Fibroblast of peridontal ligament (primary cell): ENCODE results near the gene TSPAN14.
A peak's percentile ranks its signal among the peaks of the same experiment; 100 is the strongest.
"Not testable (repeated sequence)": the region's sequence is repeated elsewhere in the genome, so short reads cannot be mapped to it uniquely, and the experiment has no call there.

ENCODE experiments used
- DNase-seq: peaks from one replicate; pipeline ENCODE4 v3.0.0-alpha.2; 2010; ENCODE audit errors: extremely low read depth

TSPAN14 gene

DNA sequence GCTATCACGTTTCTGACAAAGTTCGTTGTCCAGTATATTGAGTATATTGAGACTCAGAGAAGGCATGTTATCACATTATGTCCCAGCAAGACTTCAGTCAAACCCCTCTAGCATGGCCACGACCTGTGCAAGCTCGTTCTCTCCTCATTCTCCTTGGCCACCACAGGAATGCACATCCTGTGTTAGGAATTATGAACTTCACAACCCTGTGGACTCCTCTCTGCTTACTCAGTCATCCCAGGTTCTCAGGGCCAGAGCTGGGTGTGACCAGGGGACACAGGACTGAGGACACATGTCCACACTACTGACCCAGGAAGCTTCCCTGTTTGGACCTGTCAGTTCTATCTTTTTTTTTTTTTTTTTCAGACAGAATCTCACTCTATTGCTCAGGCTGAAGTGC, 87.9 kb downstream of the TSPAN14 start:
- no peak for DNase-seq

DNA sequence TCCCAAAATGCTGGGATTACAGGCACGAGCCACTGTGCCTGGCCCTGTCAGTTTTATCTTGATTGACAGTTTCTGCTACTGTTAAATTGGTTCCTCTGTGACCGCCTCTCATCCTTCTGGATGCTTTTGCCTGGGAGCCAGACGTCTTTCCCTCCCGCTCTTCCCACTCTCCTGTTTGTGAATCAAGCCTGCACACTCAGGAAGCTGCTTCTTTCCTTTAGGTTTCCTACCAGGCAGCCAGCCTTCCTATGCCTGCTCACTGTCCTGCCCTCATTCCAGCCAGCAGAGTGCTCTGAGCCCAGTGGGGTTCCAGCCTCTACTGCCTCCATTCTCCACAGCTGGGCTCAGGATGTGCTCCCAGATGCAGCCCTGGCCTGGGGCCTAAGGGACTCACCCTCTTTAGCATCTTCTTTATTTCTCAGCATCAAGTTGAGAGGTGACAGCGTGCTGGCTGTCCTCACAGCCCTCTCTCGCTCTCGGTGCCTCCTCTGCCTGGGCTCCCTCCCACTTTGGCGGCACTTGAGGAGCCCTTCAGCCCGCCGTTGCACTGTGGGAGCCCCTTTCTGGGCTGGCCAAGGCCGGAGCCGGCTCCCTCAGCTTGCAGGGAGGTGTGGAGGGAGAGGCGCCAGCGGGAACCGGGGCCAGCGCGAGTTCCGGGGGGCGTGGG, 88.7 kb downstream of the TSPAN14 start:
- DNase-seq: no peak

DNA sequence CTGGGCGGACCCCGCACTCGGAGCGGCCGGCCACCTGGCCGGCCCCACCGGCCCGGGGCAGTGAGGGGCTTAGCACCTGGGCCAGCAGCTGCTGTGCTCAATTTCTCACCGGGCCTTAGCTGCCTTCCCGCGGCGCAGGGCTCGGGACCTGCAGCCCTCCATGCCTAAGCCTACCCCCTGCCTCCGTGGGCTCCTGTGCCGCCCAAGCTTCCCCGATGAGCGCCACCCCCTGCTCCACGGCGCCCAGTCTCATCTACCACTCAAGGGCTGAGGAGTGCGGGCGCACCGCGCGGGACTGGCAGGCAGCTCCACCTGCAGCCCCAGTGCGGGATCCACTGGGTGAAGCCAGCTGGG, 89.2 kb downstream of the TSPAN14 start:
- DNase-seq: not testable (repeated sequence)

DNA sequence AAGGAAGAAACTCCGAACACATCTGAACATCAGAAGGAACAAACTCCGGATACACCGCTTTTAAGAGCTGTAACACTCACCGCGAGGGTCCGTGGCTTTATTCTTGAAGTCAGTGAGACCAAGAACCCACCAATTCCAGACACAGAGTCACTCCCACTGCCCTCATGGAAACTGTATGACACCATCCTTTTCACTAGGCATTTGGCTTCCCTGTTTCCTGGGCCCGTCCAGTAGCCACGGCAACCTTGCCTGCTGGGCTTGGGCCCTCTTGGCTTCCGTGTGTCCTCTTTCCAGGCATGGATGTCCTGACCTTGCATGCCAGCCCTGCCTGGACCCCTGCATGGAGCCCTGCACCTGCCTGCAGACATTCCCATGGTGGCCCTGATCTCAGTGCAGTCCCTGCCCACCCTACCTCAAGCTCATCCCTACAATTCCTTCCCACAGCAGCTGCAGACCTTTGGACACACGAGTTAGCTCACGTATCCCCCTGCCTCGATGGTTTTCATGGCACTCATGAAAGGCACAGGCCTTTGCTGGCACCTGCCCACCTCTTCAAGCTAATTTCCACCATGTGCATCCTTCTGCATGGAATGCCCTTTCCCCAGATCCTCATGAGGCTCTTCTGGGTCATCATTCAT, 90.3 kb downstream of the TSPAN14 start:
- no peak for DNase-seq

DNA sequence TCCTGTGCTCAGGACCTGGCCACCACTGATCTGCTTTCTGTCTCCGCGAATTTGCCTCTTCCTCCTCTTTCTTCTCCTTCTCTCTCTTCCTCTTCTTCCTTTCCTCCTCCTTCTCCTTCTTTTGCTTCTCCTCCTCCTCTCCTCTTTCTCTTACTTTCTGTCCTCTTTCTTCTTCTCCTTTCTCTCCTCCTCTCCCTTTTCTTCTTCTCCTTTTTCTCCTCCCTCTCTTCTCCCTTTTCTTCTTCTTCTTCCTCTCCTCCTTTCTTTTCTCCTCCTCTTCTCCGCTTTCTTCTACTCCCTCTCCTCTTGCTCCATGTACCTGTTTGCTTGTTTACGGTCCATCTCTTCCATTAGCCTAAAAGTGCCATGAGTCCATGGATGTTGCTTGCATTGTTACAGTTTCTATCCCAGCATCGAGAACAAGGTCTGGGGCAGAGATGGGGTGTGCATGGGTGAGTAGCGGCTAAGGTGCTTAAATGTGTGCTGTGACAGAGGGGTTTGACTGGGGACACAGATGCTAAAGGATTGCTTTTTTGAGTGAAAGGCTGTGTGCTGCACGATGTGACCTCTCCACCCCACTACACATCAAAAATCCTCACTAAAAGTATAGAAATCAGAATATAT, 91.3 kb downstream of the TSPAN14 start:
- DNase-seq: no peak

DNA sequence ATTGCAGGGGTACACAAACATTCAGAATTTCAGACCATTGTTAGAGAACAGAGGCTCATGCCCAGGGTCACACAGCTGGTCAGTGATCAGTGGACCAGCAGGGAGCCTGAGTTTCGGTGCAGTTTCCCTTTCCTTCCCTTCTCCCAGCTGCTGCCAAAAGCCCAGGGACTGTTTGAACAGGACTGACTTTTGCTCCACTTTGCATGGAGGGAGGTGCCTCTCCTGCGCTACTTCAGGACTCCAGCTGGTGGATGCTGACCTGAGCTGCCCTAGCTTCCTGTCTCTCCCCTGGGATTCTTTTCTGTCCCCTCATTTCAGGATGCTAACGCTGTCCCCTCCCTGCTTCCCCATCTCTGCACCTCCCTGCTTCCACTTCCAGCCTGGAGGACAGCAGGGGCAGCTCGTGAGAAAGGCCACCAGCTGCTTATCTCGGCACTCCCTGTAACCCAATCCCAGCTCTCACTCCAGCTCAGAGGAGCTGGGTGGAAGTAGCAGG, 98.1 kb downstream of the TSPAN14 start:
- DNase-seq: no peak

DNA sequence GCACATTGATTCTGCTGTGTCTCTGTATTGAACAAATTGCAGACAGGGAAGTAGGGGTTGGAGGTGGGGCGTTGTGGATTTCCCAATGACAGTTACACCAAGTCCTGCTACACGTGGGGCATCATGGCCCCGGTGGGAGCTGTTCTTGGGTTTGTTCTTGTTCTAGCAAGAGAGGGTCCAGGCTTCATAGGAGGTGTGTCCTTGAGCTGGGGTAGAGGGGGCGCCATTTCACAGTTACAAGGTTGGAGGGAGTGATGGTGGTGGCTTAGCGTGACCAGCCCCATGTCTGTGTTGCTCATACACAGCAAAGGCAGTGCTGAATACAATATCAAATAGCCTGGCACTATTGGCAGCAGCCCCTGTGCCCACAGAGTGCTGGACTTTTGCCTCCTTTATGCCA, 99.3 kb downstream of the TSPAN14 start:
- DNase-seq: no peak

DNA sequence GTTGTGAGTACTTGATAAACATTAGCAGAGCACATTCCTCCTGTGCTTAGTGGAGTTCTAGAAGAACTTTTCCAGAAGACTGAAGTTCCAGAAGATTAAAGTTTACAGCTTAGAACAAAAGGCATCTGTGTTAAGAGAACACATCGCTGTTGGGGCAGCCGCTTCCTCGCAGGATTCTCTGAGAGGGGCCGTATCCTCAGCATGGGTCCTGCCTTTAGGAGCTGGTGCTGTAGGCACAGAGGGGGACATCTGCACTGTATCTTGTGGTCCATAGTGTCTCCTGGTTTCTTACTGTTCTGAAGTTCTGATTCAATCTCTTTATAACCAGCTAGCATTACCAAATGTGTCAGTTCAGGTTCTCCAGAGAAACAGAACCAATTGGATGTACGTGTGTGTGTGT, 99.9 kb downstream of the TSPAN14 start:
- DNase-seq: no peak

DNA sequence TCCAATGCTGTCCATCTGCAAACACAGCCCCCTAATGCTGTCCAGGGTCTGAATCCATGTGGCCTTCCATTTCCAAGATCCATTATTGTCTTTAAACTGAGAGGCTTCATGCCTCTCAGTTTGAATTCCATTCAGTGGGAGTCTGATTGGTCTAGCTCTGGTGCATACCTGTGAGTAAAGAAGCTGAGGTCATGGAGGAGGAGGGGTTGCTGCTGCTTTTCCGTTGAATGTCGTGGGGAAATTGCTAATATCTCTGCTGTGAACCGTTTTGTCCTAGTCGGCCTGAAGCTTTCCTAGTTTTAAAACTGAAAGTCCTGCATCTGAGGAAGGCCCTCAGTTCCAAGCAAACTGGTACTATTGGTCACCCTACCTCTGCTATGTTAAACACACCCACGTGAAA, 101.3 kb downstream of the TSPAN14 start:
- DNase-seq: no peak

DNA sequence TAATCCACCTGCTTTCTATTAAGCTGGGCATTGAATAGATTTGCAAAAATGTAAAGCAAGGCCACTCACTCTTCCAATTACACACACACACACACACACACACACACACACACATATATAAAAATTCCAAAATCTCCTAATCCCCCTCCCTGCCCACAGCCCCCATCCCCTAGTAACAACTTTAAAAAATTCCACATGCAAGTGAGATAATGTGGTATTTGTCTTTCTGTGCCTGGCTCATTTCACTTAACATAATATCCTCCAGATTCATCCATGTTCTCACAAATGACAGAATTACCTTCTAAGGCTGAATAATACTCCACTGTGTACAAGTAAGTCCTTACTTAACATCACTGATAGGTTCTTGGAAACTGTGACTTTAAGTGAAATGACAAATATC, 107.8 kb downstream of the TSPAN14 start:
- DNase-seq: peak; percentile 4

DNA sequence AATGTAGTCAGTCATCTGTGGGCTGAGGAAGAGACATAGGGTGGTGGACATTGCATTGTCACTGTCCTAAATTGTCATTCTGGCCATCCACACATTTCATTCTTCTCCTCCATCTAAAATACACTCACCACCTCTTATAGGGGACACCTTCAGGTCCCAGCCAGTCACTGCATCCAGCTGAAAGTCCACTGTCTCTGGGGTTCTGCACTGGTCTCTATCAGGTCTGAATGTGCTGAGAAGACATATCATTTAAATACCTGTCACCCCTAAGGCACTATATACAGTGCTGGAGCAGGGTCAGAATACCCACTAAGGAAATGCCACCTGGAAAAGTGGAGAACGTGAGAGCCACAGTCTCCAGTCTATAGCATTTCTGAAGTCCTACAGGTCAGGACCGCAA, 113.2 kb downstream of the TSPAN14 start:
- DNase-seq: no peak

DNA sequence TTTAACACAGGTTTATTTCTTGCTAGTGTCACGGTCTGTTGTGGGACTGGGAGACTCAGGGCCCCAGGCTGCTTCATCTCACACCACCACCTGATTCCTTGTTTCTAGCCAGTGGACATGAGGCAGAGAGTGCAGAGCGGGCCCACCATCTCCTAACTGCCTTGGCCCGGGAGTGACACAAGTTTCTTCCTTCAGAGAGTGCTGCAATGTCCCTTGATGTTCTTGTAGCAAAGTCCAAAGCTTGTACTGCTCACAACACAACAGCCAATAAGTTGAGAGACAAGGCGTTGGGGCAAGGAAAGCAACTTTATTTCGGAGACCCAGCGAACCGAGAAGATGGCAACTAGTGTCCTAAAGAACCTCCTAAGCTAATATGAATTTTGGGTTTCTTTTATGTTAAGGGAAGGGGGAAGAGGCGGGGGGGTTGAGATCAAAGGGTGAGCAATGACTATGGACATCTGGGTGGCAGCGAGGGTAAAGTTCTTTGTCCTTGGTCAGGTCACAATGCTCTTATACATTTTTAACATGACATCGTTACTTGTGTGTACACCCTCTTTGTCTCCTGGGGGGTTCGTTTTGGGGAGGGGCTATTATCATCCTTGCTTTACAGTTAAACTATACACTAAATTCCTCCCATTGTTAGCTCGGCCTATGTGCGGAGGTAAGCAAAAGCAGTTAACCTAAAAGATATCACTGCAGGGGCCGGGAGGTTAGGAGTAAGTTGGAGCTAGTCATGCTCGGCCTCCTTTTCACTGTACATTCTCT, 115.2 kb downstream of the TSPAN14 start:
- DNase-seq: no peak

DNA sequence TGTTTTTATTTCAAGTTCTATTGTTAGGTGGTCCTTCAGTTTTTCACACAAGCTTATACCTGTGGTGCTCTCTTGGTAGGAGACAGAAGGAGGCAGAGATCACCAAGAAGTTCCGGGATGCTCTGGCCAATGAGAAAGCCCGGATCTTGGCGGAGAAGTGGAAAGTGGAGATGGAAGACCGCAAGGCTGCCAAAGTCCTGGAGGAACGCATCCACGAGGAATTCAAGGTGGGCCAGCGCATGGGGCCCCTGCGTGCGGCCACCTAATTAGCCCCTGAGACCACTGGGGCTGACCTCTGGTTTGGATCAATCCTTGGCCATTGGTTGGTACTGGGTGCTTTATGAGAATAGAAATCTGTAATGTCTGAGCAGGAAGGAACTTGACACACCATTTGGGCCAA, 117.2 kb downstream of the TSPAN14 start:
- DNase-seq: no peak

DNA sequence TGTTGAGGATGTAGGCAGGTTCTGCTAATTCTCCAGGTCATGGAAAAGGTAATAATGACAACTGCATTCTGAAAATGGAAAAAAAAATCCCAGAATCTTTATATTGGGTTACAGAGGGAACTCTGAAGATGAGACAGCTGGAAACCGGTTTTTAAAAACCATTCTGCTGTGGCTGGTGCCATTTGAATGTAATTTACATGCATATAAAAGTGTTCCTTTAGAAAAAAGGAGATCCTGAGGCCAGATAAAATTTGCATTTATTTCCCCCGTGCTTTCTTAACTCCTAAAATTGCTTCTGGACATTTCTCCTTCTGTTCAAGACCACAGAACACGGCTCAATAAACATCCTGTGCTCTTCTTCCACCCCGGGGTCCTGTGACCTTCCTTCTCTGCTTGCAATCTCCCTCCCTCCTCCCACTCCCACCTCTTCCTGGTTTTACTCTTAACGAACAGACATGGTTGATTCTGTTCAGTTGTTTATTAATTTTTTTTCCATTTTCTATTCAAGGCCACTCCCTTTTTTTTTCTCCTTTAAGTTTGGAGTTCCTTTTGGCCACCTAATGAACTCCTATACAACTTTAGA, 125.2 kb downstream of the TSPAN14 start:
- DNase-seq: no peak

DNA sequence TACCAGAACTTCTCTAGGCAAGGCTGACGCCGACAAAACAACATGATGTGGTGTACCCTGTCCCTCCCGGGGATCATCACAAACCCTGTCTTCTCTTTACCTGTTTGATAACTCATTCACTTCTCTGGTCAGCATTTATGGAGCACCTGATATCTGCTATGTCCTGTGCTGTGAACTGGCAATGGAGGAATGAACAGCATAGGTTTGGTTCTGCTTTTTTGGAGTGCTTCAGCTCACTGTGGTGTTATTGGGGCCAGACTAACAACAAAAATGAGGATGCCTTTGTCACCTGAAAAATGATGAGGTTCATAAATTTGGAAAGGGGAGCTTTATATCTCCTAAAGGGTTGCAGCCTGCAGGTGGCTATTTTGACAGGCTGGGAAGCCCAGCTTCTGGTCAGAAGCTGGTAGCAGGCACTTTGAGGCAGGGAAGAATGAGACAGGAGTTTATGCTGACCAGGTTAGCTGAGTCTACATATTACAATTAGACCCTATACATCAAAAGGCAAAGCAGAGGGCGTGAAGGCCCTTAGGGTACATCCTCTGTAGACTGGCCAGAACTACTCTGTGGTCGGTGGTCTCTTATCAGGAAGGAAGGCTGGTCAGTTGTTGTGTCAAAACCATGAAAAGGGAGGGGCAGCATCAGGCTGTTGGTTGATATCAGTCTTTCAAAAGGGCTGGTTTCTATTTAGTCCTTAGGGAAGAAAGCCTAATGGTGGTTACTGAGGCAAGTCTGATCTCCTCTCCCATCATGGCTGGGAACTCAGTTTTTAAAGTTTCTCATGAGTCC, 125.9 kb downstream of the TSPAN14 start:
- no peak for DNase-seq

DNA sequence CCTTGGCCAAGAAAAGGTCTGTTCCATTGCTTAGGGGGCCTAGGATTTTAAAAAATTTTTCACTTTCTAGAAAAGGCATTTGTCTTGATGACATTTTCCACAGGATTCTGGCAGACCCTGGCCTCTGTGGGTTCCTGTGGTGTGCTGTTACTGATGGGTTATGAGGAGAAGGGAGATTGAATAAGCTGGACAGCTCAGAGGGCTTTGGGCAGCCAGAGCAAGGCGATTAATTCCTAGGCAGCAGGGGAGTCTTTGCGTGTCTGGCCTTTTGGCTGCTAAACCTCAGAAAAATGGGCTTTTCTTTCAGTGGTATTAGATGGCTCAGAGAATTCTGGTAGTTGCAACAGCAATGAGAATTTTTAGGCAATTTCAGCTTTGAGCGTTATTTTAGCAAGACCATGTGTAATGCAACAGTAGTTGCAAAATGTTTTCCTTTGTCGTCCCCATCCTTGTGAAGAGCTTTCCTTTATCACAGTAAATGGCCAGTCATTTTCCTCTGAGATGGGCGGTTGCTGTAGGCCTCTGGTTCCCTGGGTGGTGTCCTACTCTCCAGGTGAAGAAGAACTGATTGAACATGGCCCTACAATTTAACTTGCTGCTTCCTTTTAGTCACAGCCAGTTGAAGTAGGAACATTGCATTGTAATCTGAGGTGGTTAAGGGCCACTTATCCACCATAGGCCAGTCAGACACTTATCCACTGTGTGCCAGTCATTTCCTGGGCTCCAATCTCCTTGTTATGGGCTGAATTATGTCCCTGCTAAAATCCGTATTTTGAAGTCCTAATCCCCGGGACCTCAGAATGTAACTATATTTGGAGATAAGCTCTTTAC, 126.7 kb downstream of the TSPAN14 start:
- DNase-seq: no peak

DNA sequence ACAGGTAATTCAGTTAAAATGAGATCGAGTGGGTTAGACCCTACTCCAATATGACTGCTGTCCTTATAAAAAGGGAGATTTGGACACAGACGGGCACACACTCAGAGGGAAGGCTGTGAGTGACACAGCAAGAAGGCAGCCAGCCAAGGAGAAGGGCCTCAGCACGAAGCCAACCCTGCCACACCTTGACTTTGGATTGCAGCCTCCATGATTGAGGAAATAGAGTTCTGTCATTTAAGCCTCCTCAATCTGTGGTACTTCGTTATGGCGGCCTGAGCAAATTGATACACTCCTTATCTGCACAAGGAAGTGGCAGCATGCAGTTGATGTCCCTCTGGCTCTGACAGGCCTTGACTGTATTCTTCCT, 127.3 kb downstream of the TSPAN14 start:
- DNase-seq: no peak

DNA sequence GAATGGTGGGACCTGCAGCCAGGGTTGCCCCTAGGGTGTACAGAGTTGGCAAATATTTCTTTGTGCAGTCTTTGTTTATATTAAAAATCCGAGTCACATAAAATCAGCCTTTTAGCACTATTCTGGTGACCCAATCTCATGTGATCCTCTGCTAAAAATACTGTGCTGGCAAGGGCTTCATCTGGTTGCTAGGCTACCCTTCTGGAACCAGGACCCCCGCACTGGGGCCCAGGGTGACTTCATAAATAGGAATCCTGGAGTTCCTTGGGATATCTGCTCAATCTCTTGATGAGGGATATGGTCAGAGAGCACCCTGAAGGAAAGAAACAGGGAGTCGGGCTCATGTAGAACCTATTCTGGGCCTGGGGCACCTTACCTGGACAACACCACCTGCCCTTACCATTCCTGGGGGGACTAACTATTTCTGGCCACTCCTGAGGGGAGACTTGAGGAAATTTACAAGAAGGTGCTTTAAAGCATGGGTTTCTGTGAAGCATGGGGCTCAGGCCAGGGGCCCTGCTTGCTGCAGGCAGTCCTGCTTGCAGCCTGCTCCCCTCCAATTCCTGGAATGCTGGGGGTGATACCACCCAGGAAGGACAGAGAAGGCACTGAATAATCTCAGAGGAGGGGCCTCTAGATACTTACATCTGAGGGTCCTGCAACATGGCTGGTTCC, 128.3 kb downstream of the TSPAN14 start:
- DNase-seq: no peak
